ENCODE measurements around the gene GIPR. TPM values are rescaled to one million over a fixed set of nuclear protein-coding genes. Genes with fewer than 3 reads are reported as not detected.
"Not testable (repeated sequence)": the region's sequence is repeated elsewhere in the genome, so short reads cannot be mapped to it uniquely, and the experiment has no call there.

Gene GIPR
- total and polyA plus RNA-seq, 2 experiments from 2014 or later, result 0.42 to 1.2 TPM

- Histone ChIP-seq H3K4me3 (no peak overlapping the region), H3K4me1 (ENCODE audit: insufficient read depth) (0 out of 2 replicates have a peak, but pooled peaks cover 8% of the 10 kb centered on the region), H3K36me3 (ENCODE audit: insufficient read depth) (peaks cover 18% of the 10 kb centered on the region), H3K79me2 (replicated peaks; ENCODE audit: insufficient read depth) (no peaks in the 10 kb centered on the region), H3K4me2 (no peak overlapping the region), H3K27ac (ENCODE audit: low read depth) (no peak overlapping the region), H2AFZ (no peak overlapping the region), H3F3A (replicated peaks; ENCODE audit: low read depth) (peaks cover 21% of the 10 kb centered on the region), H4K20me1 (replicated peaks; ENCODE audit: insufficient read depth) (peaks cover 8% of the 10 kb centered on the region; the same call in 1 of the 2 replicates), H3K27me3 (ENCODE audit: insufficient read depth) (peaks cover 17% of the 10 kb centered on the region), H3K9me2 (ENCODE audit: insufficient read depth) (no peaks in the 10 kb centered on the region)
- Mint-ChIP-seq H3K27me3 (ENCODE audit: insufficient read depth, low read depth, poor library complexity) (peaks cover 27% of the 10 kb centered on the region), H3K36me3 (ENCODE audit: low read depth) (peaks cover 37% of the 10 kb centered on the region), H3K4me1 (peaks cover 4% of the 10 kb centered on the region; the same call in 2 of the 3 replicates), H3K27ac (no peak overlapping the region), H3K9me3 (no peaks in the 10 kb centered on the region; the same call in 2 of the 3 replicates), H3K4me3 (no peak overlapping the region)
- no peak for DNase-seq (ENCODE audit: low spot score)
- no peak for ATAC-seq
- TF ChIP-seq REST (IDR thresholded peaks at IDR 0.05; ENCODE audit: unreplicated experiment) (no peak), NANOG (IDR thresholded peaks at IDR 0.05; ENCODE audit: borderline replicate concordance) (no peak), CREB1 (CRISPR knock-in tag; IDR thresholded peaks at IDR 0.05; ENCODE audit: low read depth) (no peak), STAT1 (IDR thresholded peaks at IDR 0.05; ENCODE audit: unreplicated experiment) (no peak), EZH2 (IDR thresholded peaks at IDR 0.05; ENCODE audit: low read depth, unreplicated experiment) (no peak), ZNF114 (CRISPR knock-in tag; IDR thresholded peaks at IDR 0.05) (no peak), POLR2AphosphoS5 (IDR thresholded peaks at IDR 0.05; ENCODE audit: low read depth) (no peak), ETS1 (IDR thresholded peaks at IDR 0.05) (no peak), JUNB (IDR thresholded peaks at IDR 0.05; ENCODE audit: unreplicated experiment) (no peak), EZH2phosphoT487 (IDR thresholded peaks at IDR 0.05; ENCODE audit: unreplicated experiment) (no peak), ZNF331 (CRISPR knock-in tag; IDR thresholded peaks at IDR 0.05; ENCODE audit: low read depth) (no peak)
Measured at GRCh38 chr19:45682908-45683307, 14.9 kb downstream of the GIPR start.

- not testable (repeated sequence) for H2AFZ ChIP-seq; H3K79me2 ChIP-seq (replicated peaks; ENCODE audit: insufficient read depth); H3K9me3 Mint-ChIP-seq; H3K4me3 Mint-ChIP-seq; H3K27ac Mint-ChIP-seq; DNase-seq (ENCODE audit: low spot score); H3K27ac ChIP-seq (ENCODE audit: low read depth); H3K9me2 ChIP-seq (ENCODE audit: insufficient read depth); H3K4me2 ChIP-seq; H3K27me3 ChIP-seq (ENCODE audit: insufficient read depth); H3K4me1 ChIP-seq (ENCODE audit: insufficient read depth); ATAC-seq; H3K4me3 ChIP-seq; H3K4me1 Mint-ChIP-seq
- Mint-ChIP-seq H3K36me3 (ENCODE audit: low read depth) (peaks cover 53% of the 10 kb centered on the region), H3K27me3 (ENCODE audit: insufficient read depth, low read depth, poor library complexity) (peaks cover 13% of the 10 kb centered on the region)
- Histone ChIP-seq H3K36me3 (ENCODE audit: insufficient read depth) (peaks cover 24% of the 10 kb centered on the region), H4K20me1 (replicated peaks; ENCODE audit: insufficient read depth) (peaks cover 23% of the 10 kb centered on the region), H3F3A (replicated peaks; ENCODE audit: low read depth) (peaks cover 17% of the 10 kb centered on the region; the same call in 1 of the 2 replicates)
Measured at GRCh38 chr19:45685045-45685444, 17.0 kb downstream of the GIPR start.

Data from GM23338 (cell line).